ENCODE data around the gene HMOX2.

DNA sequence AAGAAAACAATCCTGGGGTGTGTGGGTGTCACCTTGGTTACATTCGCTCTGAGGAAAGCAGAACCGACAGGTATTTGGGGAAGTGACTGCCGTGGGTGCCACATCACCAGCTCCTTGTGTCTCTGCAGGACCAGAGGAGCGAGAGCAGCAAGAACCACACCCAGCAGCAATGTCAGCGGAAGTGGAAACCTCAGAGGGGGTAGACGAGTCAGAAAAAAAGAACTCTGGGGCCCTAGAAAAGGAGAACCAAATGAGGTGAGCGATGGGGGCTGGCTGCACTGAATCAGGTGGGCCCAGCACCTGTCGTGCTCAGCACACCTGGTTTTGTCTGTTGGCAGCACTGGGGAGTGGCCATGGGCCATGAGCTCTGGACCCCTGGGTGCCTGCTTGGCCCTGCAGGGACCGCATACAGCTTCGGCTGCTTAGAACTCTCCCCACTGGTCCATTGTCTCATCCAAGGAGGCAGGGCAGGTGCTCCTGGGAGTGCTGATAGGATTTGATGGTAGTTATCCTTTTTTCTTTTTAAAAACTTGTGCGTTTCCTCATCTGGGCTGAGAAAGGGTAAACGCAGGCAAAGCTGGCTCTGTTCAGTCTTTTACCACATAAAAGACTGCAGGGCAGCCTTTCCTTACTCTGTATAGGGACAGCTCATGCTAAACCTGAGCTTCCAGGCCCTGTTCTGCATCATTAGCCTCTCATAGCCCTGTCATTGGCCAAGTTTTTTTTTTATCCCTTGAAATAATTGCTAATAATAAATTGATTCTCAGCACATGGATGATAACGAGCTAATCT lies 29.4 kb downstream of the HMOX2 start:
- TF ChIP-seq, protein P1, sequence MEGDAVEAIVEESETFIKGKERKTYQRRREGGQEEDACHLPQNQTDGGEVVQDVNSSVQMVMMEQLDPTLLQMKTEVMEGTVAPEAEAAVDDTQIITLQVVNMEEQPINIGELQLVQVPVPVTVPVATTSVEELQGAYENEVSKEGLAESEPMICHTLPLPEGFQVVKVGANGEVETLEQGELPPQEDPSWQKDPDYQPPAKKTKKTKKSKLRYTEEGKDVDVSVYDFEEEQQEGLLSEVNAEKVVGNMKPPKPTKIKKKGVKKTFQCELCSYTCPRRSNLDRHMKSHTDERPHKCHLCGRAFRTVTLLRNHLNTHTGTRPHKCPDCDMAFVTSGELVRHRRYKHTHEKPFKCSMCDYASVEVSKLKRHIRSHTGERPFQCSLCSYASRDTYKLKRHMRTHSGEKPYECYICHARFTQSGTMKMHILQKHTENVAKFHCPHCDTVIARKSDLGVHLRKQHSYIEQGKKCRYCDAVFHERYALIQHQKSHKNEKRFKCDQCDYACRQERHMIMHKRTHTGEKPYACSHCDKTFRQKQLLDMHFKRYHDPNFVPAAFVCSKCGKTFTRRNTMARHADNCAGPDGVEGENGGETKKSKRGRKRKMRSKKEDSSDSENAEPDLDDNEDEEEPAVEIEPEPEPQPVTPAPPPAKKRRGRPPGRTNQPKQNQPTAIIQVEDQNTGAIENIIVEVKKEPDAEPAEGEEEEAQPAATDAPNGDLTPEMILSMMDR (IDR thresholded peaks at IDR 0.05; ENCODE audit: poor library complexity): no peak
- no peak for TF ChIP-seq EZH2phosphoT487 (IDR thresholded peaks at IDR 0.05; ENCODE audit: low read depth, severe bottlenecking, unreplicated experiment)
